Measurements from ENCODE around the gene CYB5A. TPM values are rescaled to one million over a fixed set of nuclear protein-coding genes. Genes with fewer than 3 reads are reported as not detected.

CYB5A gene
- total and polyA plus RNA-seq, 2 of the 8 experiments (the other 6 are each of a cell fraction or from before 2014, with no cell fraction given) = 154 to 195 TPM

DNA sequence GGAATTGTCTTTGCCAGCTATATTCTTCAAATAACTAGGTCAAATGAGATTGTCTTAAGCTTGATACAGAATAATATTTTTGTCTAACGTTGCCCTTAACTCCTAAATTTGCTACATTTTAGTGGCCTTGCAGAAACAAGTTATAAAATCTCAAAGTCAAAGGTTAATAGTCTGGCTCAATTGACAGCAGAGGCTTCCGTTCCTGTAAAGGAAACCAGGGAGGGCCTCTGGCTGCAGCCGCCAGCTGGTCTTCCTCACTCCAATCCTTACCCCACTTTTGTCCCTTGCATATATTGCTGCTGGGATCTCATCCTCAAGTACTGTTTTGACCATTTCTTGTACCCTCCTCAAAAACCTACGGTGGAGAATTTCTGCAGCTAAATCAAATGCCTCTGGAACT lies 17.1 kb downstream of the CYB5A start (continued):
- TF ChIP-seq SIN3A (conservative IDR thresholded peaks at IDR 0.05 in 1 of 2, IDR thresholded peaks at IDR 0.05 in 1 of 2; ENCODE audit: low read depth in 1 of 2, low read length in 2 of 2) (no peak), CHD1 (IDR thresholded peaks at IDR 0.05; ENCODE audit: low read depth, low read length) (no peak), POLR2AphosphoS5 (IDR thresholded peaks at IDR 0.05; ENCODE audit: low read depth, low read length) (no peak), NANOG (IDR thresholded peaks at IDR 0.05; ENCODE audit: insufficient read depth, low read depth, low read length, poor library complexity, severe bottlenecking) (no peak), ZNF274 (IDR thresholded peaks at IDR 0.05; ENCODE audit: borderline replicate concordance, extremely low read depth, low read length) (no peak)
- TF ChIP-seq, protein P1, sequence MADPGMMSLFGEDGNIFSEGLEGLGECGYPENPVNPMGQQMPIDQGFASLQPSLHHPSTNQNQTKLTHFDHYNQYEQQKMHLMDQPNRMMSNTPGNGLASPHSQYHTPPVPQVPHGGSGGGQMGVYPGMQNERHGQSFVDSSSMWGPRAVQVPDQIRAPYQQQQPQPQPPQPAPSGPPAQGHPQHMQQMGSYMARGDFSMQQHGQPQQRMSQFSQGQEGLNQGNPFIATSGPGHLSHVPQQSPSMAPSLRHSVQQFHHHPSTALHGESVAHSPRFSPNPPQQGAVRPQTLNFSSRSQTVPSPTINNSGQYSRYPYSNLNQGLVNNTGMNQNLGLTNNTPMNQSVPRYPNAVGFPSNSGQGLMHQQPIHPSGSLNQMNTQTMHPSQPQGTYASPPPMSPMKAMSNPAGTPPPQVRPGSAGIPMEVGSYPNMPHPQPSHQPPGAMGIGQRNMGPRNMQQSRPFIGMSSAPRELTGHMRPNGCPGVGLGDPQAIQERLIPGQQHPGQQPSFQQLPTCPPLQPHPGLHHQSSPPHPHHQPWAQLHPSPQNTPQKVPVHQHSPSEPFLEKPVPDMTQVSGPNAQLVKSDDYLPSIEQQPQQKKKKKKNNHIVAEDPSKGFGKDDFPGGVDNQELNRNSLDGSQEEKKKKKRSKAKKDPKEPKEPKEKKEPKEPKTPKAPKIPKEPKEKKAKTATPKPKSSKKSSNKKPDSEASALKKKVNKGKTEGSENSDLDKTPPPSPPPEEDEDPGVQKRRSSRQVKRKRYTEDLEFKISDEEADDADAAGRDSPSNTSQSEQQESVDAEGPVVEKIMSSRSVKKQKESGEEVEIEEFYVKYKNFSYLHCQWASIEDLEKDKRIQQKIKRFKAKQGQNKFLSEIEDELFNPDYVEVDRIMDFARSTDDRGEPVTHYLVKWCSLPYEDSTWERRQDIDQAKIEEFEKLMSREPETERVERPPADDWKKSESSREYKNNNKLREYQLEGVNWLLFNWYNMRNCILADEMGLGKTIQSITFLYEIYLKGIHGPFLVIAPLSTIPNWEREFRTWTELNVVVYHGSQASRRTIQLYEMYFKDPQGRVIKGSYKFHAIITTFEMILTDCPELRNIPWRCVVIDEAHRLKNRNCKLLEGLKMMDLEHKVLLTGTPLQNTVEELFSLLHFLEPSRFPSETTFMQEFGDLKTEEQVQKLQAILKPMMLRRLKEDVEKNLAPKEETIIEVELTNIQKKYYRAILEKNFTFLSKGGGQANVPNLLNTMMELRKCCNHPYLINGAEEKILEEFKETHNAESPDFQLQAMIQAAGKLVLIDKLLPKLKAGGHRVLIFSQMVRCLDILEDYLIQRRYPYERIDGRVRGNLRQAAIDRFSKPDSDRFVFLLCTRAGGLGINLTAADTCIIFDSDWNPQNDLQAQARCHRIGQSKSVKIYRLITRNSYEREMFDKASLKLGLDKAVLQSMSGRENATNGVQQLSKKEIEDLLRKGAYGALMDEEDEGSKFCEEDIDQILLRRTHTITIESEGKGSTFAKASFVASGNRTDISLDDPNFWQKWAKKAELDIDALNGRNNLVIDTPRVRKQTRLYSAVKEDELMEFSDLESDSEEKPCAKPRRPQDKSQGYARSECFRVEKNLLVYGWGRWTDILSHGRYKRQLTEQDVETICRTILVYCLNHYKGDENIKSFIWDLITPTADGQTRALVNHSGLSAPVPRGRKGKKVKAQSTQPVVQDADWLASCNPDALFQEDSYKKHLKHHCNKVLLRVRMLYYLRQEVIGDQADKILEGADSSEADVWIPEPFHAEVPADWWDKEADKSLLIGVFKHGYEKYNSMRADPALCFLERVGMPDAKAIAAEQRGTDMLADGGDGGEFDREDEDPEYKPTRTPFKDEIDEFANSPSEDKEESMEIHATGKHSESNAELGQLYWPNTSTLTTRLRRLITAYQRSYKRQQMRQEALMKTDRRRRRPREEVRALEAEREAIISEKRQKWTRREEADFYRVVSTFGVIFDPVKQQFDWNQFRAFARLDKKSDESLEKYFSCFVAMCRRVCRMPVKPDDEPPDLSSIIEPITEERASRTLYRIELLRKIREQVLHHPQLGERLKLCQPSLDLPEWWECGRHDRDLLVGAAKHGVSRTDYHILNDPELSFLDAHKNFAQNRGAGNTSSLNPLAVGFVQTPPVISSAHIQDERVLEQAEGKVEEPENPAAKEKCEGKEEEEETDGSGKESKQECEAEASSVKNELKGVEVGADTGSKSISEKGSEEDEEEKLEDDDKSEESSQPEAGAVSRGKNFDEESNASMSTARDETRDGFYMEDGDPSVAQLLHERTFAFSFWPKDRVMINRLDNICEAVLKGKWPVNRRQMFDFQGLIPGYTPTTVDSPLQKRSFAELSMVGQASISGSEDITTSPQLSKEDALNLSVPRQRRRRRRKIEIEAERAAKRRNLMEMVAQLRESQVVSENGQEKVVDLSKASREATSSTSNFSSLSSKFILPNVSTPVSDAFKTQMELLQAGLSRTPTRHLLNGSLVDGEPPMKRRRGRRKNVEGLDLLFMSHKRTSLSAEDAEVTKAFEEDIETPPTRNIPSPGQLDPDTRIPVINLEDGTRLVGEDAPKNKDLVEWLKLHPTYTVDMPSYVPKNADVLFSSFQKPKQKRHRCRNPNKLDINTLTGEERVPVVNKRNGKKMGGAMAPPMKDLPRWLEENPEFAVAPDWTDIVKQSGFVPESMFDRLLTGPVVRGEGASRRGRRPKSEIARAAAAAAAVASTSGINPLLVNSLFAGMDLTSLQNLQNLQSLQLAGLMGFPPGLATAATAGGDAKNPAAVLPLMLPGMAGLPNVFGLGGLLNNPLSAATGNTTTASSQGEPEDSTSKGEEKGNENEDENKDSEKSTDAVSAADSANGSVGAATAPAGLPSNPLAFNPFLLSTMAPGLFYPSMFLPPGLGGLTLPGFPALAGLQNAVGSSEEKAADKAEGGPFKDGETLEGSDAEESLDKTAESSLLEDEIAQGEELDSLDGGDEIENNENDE (IDR thresholded peaks at IDR 0.05; ENCODE audit: insufficient replicate concordance, low read length) = no peak

Measured in H1 (cell line).